ENCODE measurements around the gene GRHL1. TPM values are rescaled to one million over a fixed set of nuclear protein-coding genes. Genes with fewer than 3 reads are reported as not detected.

The GRHL1 gene
- total and polyA plus RNA-seq, 2 of the 8 experiments (the other 6 are each of a cell fraction or from before 2014, with no cell fraction given) = 1.3 to 3.6 TPM

GRCh38 chr2:9937968-9938367 is 13.5 kb upstream of the GRHL1 start (continued):
- no peak for TF ChIP-seq ZNF274 (IDR thresholded peaks at IDR 0.05; ENCODE audit: borderline replicate concordance, extremely low read depth, low read length)
- TF ChIP-seq TAF1 (IDR thresholded peaks at IDR 0.05; ENCODE audit: low read depth, low read length) = no peak

All from H1 (cell line).